Stimulated activated CD4-positive, alpha-beta T cell treated with anti-CD3 and anti-CD28 coated beads, TNF-alpha, amount 100 ng/mL, for 48 hours (primary cell): ENCODE measurements around the gene TSPAN17.
"Not testable (repeated sequence)": the region's sequence is repeated elsewhere in the genome, so short reads cannot be mapped to it uniquely, and the experiment has no call there.

Source experiments
- DNase-seq, 3 donors: peaks; one replicate each; pipeline ENCODE4 v3.0.0-alpha.2; 2020; ENCODE audit warnings: low read depth in 3 of 3

The TSPAN17 gene

GRCh38 chr5:176647030-176647842 is at the start of gene TSPAN17:
Gene TSPAN17, plus strand, starts transcription at chr5:176647484. Its CDS starts 132 bp downstream, at chr5:176647616.
- DNase-seq, result peak; percentile 99 to 100 (median 99)

- not testable (repeated sequence) for DNase-seq
Measured at GRCh38 chr5:176599749-176600430, 47.4 kb upstream of the TSPAN17 start.

DNA sequence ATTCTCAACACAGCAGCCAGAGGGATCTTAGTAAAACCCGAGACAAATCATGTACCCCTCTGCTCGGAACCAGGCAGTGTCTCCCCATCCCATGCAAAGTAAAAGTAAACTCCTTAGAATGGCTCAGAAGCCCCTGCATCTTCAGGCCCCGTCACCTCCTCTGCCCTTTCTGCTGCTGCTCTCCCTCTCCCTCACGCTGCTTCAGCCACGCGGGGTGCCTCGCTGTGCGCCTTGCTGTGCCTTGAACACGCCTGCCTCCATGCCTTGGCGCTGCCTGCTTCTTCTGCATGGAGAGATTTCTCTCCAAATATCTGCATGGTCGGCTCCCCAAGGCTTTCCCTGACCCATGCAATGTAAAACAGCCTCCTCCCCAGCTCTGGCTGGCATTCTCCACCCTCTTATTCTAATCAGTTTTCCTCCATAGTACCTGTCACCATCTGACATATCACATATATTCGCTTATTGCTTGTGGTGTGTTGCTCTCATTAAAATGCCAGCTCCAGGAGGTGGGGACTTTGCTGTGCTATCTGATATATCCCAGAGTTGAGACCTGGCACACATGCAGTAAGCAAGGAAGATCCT is 45.3 kb upstream of the TSPAN17 start:
- no peak for DNase-seq

- DNase-seq, result no peak
Measured at GRCh38 chr5:176603091-176603490, 44.2 kb upstream of the TSPAN17 start.

- DNase-seq, result no peak
Measured at GRCh38 chr5:176606032-176606431, 41.3 kb upstream of the TSPAN17 start.

DNA sequence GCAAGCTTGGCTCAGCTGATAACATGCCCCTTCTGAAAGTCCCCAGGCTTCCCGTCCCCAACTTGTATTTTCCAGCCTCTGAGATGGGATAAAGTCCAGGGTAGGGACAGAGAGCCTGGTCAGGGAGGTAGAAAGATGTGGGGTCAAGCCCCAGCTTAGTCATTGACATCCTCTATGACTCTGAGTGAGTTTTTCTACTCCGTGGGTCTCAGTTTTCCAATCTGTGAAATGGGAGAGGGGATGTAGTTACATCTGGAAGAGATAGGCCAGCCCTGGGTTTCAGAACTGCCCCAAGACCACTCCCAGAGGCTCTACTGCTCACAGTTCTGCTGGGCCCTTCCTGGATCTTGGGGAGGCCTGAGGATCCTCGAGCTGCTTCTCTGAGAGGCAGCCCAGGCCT is 40.4 kb upstream of the TSPAN17 start:
- no peak for DNase-seq

DNA sequence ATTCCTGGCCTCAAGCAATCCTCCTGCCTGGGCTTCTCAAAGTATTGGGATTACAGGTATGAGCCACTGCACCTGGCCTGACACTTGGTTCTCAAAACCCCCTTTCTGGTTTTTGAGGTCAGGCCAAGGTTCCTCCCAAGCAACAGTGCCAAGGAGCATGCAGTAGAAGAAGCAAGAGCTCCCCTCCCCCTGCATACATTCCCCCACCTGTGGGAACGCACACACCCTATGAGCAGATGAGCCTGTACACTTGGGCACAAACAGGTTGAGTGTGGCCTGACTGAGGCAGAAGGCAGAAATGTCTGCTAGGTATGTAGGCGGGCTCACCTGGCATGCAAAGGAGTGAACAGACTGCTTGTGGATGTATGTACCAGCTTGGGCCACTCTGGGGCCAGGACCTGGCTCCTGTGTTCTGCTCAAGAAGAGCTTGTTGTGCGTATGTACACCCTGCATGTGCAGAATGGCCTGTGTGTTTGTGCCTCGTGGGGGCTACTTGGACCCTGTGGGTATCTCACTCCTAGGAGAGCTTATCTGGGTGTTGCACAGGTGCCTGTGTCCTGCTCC is 39.1 kb upstream of the TSPAN17 start:
- DNase-seq, result no peak

GRCh38 chr5:176608937-176609723 is 38.2 kb upstream of the TSPAN17 start:
- no peak for DNase-seq

GRCh38 chr5:176609724-176610434 is 37.4 kb upstream of the TSPAN17 start, which contains the start of gene GPRIN1:
Gene GPRIN1, minus strand, starts transcription at chr5:176610156. Its CDS starts 10,322 bp downstream, at chr5:176599834.
- peak in 1 of 3 donors; percentile 21 for DNase-seq

DNA sequence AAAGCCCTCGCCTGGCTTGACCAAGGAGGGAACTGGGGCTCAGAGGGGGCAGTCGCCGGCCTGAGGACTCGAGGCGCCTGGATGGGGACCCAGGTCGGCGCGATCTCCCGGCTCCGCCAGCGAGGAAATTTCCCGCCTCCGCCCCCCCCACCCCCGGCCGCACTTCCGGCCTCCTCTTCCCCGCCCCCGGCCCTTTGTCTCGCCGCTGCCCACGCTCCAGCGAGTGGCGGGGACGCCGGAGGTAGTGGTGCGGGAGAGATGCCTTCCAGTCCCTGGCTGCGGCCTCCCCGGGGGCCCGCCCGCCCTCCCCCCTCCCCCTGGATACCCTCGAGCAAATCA is 36.9 kb upstream of the TSPAN17 start:
- DNase-seq, result no peak

- DNase-seq, result peak in 1 of 3 donors; percentile 47
Measured at GRCh38 chr5:176611435-176611834, 35.8 kb upstream of the TSPAN17 start.

DNA sequence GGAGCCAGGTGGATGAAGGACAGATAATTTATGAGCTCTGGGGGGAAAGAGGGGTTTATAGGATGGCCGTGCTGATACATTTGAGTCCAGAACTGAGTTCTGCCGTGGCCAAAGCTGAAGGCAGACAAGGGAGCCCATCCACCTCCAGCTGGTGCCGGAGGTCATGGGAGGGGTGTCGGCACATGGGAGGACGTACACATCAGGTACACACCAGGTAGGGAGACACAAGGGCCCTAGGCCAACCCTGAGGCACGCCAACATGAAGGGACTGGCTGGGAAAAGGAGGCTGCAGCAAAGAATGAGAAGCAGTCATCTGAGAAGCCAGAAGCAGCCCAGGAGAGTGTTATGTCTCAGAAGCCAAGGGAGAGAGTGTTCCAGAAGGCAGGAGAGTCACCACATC is 35.3 kb upstream of the TSPAN17 start:
- no peak for DNase-seq

DNA sequence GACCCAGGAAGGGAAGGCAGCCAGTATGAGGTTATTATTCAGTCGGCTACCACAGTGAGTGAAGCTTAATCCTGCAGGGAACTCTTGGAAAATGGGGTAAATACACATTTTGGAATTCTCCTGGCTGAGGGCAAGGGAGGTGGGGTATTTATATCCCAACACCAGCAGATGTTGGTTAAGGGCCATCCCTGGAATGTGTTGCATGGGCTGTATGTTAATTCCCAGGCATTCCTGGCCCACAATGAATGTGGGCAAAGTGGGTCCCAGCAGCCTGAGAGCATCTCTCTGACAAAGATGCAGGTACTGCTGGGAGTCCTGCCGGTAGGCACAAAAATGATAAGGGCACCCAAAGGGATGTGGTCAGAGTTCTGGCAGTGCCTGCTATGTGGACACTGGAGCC is 34.4 kb upstream of the TSPAN17 start:
- no peak for DNase-seq

DNA sequence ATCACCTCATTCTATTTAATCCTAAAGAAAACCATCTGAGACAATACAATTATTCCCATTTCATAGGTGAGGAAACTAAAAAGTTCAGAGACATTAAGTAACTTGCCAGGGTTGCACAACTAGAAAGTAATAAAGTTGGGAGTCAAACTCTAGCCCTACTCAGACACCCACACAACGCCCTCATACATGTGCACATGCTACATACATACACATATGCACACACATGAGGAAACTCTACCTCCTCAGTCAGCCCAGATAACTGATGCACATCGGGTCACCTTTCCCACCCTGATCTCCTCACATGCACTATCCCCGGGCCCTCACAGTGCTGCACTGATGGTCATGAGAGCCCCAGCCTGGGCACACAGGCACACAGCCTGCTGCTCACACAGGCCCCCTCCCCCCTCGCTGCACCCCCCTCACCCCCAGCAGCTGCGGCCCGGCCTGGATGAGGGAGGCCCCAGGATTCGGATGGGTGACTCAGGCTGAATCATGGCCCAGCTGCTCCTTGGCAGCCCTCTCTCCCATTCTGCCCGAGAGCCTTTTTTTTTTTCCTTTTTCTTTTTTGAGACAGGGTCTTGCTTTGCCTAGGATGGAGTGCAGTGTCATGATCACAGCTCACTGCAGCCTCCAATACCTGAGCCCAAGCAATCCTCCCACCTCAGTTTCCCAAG is 32.3 kb upstream of the TSPAN17 start:
- no peak for DNase-seq

DNA sequence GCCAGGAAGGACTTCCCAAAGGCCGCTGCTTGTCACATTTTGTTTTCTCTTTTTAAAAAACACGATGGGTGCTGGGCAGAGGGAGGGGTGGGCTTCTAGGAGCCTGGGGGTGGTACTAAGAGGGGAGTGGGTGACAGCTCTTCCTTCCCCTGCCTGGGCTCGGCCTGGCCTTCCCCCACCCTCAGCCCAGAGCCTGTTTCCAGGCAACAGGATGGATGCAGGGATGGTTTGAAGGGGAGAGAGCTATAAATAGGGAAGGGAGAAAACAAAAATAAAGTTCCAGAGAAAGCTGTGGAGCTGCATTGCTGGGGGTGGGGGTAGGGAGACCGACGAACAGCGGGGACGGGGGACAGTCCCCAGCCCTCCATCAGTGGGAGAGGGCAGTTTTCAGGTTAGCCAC is 30.8 kb upstream of the TSPAN17 start:
- no peak for DNase-seq

- DNase-seq, result no peak
Measured at GRCh38 chr5:176618783-176619182, 28.5 kb upstream of the TSPAN17 start.

DNA sequence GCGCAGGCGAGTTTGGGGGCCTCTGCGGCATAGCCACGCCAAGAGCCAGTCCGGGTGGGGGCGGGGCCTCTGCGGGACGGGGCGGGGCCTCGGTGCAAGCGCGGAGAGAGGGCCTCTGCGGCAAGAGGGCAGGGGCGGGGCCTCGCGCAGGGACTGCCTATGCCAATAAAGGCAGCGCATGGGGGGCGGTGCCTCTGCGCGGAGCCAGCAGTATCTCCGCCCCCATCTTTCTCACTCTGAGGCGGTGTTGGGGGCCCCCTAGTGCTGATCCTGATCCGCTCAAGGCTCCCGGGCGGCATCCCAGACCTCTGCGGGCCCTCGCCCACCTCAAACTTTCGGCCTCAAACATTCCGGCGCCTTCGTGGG is 28.1 kb upstream of the TSPAN17 start:
- peak; percentile 65 to 86 (median 83) for DNase-seq

DNA sequence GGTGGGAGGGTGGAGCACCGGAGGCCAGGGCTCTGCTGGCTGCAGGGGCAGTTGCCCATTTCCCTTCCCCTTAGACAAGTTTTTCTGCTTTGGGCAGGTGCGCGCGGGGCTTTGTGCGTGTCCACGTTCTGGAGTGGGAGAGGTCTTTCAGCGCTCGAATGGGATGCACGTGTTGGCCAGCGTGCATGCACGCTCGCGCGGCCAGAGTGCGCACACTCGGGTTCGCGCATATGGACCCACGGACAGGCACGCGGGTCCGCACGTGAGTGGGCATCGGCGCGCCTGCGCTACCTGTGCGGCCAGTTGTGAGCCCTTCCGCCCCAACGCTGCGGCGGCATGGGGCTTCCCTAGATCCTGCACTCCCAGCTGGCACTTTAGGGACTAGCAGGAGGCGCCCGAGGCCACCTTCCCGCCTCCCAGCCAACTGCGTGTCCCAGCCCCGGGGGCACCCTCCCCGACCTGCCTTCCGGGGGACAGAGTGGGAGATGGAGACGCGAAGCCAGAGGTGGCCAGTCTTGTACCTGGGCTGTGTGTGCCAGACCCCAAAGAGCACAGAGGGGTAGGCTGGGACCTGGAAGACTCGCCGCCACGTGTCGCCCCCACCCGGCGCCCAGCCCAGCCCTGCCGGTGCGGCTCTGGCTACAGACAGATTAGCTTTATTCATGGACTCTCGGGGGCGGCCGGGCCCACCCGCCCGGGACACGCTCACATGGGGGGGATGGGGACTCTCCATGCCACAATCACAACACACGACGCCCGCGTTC is 27.5 kb upstream of the TSPAN17 start:
- no peak for DNase-seq

- DNase-seq, result no peak
Measured at GRCh38 chr5:176620333-176620981, 26.8 kb upstream of the TSPAN17 start.
